H1 (cell line): Measurements from ENCODE around the gene SLC34A1. TPM values are rescaled to one million over a fixed set of nuclear protein-coding genes. Genes with fewer than 3 reads are reported as not detected.

Experiments
- KDM1A ChIP-seq: fragments of 200-600, 300-600 bp; sonication (generic); IDR thresholded peaks from 2 replicates; pipeline ENCODE4 v1.7.1; 2016; ENCODE audit warnings: mild to moderate bottlenecking, low read length, borderline replicate concordance
- SP1 ChIP-seq: IDR thresholded peaks from 2 replicates; pipeline ENCODE4 v1.6.1; 2011; ENCODE audit warnings: low read depth, low read length
- polyA plus RNA-seq, 7 experiments: library from polyadenylated mRNA; depleted of rRNA in 3 of 7; stranded (reverse) in 5 of 7; unstranded in 2 of 7; fragments of >200 nt in 5 of 7; fragments of 200-250 nt in 2 of 7; gene quantifications; 1 replicate in 5 of 7; 2 replicates in 1 of 7; 4 replicates in 1 of 7; pipeline versions ENCODE4 v1.2.1 to v1.2.3, GENCODE V29; 2011 to 2013; ENCODE audit warnings: missing spikeins in 2 of 7, mixed read lengths in 2 of 7
- total RNA-seq: library from RNA; stranded (reverse); fragmentation: NEBNext Ultra II Directional; extraction: Animal tissue kit (Norgen Biotek cat#: 25700); gene quantifications from 2 replicates; pipeline ENCODE4 v1.2.1, GENCODE V29; 2021

Gene SLC34A1
- total and polyA plus RNA-seq, 2 of the 8 experiments (the other 6 are each of a cell fraction or from before 2014, with no cell fraction given) = not detected

DNA sequence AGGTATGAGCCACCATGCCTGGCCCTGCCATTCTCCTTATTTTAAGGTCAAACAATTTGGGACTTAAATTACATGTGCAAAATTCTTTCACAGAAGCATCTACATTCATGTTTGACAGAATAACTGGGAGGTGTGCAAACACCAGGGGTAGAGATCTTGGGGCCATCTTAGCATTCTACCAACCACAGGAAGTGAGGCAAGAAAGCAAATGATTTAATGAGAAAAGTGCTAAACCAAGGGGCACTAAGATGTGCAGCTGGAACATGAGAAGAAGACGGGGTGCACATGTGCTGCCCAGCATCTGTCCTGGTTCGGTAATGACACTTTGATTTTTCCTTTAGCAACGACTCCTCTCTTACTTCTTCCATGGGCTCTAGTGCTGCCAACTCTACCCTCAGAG lies 26.3 kb downstream of the SLC34A1 start (continued):
- TF ChIP-seq SP1 (no peak), KDM1A (no peak)
